Coronary artery (tissue), 2 donors: ENCODE data around the gene TIAM2.

Experiments
- DNase-seq: peaks from one replicate; pipeline ENCODE4 v3.0.0-alpha.2; 2017; ENCODE audit warnings: low spot score
- H3K27ac ChIP-seq, 2 donors: fragments of 200-600 bp; sonication (generic); one replicate each; pipeline ENCODE4 v1.5.1; 2016 to 2019
- H3K4me3 ChIP-seq: fragments of 200-600 bp; sonication (generic); 2 replicates; pipeline ENCODE4 v1.5.1; 2016; ENCODE audit warnings: mild to moderate bottlenecking, moderate library complexity
- TF ChIP-seq, protein P1 (sequence below): fragments of 200-600 bp; sonication (generic); IDR thresholded peaks from one replicate; pipeline ENCODE4 v1.5.1; 2019; ENCODE audit warnings: antibody characterized with exemption

Gene TIAM2

DNA sequence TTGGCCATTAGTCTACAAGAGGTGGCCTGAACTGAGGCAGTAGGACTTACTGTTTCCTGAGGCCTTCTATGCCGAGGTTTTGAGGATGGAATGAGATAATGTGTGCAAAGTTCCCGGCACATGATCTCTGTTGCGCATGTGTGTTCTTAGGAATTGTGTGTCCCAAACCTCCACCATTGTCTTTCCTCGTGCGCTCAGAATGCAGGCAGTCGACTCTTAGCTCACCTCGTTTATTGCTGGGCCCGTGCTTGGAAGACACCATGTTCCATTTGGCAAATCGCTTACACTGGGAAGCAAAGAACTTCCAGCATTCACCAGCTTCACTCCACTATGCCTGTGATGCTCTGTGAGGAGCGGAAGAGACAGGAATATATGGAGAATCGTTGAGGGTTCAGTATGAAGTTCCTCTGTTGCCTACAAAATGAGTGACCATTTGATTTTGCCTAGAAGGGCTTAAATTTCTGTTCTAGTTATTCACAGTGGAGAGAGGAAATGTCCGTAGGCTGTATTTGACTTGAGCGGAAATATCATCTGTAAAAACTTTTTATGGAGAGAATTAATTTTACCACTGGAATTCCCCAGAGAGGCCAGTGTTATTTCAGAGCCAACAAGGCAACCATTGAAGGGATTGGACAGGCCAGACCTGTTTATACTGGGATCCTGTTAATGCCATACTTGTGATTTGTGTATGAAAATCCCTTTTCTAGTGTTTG, 193.0 kb downstream of the TIAM2 start:
- peak overlapping the region; percentile 6 to 35 for H3K27ac ChIP-seq
- no peak for DNase-seq
- no peak overlapping the region for H3K4me3 ChIP-seq
- TF ChIP-seq, protein P1, sequence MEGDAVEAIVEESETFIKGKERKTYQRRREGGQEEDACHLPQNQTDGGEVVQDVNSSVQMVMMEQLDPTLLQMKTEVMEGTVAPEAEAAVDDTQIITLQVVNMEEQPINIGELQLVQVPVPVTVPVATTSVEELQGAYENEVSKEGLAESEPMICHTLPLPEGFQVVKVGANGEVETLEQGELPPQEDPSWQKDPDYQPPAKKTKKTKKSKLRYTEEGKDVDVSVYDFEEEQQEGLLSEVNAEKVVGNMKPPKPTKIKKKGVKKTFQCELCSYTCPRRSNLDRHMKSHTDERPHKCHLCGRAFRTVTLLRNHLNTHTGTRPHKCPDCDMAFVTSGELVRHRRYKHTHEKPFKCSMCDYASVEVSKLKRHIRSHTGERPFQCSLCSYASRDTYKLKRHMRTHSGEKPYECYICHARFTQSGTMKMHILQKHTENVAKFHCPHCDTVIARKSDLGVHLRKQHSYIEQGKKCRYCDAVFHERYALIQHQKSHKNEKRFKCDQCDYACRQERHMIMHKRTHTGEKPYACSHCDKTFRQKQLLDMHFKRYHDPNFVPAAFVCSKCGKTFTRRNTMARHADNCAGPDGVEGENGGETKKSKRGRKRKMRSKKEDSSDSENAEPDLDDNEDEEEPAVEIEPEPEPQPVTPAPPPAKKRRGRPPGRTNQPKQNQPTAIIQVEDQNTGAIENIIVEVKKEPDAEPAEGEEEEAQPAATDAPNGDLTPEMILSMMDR: no peak

DNA sequence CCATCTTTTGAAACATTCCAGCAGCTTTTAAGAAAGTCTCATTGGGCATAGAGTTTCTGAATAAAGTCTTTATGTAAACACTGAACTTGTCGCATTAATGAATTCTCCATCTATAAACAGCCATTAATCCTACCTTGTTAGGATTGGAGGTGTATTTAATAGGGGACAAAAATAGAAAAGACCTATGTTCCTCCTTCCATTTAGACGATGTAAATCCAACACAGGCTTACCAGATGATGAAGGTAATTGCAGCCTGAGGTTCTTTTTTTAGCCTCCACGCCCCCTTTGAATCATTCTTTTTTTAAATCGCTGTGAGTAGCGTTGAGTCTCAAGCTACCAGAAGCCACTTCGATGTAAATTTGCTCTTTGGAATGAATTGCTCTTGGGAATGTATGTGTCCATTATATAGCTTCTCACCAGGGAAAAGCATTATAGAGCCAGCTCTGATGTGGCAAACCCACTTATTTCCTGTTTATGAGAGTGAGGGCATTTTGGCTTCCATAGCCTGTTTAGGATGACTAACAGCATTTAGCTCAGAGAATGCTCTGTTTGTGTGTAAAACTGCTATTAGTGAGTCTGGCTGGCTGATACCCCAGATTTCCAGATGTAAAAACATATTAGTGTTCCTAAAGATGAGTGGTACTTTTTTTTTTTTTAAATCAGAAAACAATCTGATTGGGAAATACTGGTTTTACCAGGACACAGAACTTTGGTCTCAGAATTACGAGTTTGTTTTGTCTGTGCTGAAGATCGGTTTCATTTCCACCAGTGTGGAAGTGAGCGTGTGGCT, 193.8 kb downstream of the TIAM2 start:
- DNase-seq: no peak
- Histone ChIP-seq H3K4me3 (no peak overlapping the region), H3K27ac (peak overlapping the region; percentile 6 to 35)
- TF ChIP-seq, protein P1: no peak

DNA sequence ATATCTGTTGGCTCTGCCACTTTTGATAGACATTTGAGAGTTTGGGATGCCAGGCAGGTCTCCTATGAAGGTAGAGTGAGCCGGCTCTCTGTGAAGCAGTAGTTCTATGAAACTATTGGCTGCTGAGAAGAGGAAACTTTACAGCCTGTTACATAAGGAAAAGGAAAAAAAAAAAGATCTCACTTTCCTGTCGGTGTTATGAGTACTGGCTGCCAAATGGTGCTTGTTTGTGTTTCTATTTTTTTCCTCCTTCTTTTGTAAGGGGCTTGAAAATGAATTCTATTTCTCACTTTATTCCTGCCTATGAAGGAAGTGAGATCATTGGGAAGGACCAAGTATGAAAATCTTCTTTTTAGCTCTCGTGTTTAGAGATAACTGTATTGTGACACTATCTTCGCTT, 195.6 kb downstream of the TIAM2 start:
- Histone ChIP-seq H3K27ac (no peak overlapping the region), H3K4me3 (no peak overlapping the region)
- TF ChIP-seq, protein P1: no peak
- no peak for DNase-seq

DNA sequence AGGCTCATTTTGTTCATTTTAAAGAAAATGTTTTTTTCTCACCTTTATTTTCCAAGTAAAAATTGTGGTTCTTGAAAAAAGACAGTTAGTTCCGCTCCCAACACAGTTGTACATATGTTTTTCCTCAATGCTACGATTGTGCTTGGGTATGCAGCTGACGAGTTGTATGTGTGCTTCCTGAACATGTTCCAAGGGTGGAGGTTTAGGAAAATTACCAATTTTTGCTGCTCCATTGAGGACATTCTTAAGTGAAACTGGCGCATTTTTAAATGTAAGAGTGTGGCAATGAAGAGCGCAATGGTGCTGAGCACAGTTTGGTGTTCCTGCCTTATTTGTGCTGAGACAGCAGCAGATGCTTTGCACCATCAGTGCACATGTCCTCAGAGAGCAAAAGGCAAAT, 198.4 kb downstream of the TIAM2 start:
- TF ChIP-seq, protein P1: no peak
- no peak for DNase-seq
- Histone ChIP-seq H3K4me3 (no peak overlapping the region), H3K27ac (no peak overlapping the region)

DNA sequence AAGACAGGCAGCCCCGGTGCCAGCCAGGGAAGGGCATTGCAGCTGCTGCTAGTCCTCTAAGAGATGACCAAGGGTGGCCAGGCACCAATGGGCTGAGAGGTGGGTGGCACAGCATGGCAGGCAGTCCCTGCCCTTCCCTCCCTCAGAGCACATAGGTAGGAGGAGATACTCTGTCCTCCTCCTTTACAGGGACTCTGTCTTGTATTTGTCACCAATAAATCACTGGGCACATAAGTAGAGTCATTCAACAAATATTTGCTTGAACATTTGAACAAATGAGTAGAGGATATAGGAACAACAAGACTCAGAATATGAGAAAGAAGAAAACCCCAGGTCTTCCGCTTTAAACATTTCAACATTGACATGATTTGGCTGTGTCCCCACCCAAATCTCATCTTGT, 199.3 kb downstream of the TIAM2 start:
- TF ChIP-seq, protein P1: no peak
- H3K27ac ChIP-seq: no peak overlapping the region
- no peak overlapping the region for H3K4me3 ChIP-seq
- no peak for DNase-seq

DNA sequence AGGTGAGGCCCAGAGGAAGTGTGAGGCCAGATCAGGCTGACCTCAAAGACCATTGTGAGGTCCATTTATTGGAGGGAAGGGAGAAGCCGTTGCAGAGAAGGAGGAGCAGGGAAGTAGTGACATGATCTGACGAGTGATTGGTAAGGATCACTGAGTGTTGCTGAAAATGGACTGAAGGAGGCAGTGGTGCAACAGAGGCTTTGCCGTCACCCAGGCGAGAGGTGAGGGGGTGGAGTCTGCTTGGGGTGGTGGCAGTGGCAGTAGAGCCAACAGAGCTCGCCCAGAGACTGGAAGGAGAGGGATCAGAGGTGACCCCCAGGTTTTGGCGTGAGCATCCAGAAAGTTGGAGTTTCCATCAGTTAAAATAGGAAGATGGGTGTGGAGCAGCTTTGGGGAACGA, 200.8 kb downstream of the TIAM2 start:
- Histone ChIP-seq H3K27ac (no peak overlapping the region), H3K4me3 (no peak overlapping the region)
- TF ChIP-seq, protein P1: no peak
- no peak for DNase-seq

DNA sequence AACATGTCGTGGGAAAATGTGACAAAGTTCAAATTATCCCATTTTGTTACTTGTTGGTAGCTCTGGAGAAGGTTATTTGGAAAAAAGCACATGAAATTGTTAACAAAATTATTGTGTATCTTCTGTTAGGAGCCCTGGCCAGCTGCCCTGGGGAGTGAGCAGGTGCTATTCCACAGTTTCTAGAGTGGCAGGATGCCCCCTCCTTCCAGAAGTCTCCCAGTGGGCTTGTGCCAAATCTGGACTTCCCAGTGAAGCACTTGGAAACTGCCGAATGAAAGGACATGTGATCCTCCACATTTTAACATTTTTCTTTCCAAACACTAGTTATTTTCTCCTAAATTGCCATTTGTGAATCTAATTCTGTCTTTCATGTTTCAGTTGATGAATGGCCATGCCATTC, 201.8 kb downstream of the TIAM2 start:
- TF ChIP-seq, protein P1: no peak
- no peak overlapping the region for H3K27ac ChIP-seq
- no peak overlapping the region for H3K4me3 ChIP-seq
- no peak for DNase-seq
